NCI-H748 (cell line): ENCODE measurements around the gene NUP153.

Experiments used
- DNase-seq: peaks from one replicate; lab custom pipeline; 2025; ENCODE audit not compliant: unreplicated experiment; lab: John Stamatoyannopoulos, UW

The NUP153 gene

GRCh38 chr6:17663226-17663625, 43.5 kb downstream of the NUP153 start:
- DNase-seq = no peak

- DNase-seq = no peak
These were observed 44.1 kb downstream of the NUP153 start for GRCh38 chr6:17662585-17662984.

DNA sequence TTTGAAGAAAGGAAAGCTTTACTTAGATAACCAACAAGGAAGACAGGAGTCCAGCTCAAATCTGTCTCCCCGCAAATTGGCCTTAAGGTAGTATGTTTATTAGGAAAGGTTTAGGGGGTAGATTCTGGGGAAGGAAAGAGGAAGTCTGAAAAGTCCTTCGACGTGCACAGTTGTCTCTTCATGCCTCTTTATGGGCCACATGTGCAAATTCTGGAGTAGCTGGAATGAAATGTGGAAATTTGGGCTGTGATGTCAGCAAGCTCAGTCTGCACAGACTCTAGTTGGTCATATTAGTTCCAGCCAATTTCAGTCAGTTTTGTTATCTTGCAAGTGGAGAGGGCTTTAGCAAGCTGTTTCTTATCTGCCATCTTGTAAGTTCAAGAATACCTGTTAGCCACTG, 50.1 kb downstream of the NUP153 start:
- no peak for DNase-seq

DNA sequence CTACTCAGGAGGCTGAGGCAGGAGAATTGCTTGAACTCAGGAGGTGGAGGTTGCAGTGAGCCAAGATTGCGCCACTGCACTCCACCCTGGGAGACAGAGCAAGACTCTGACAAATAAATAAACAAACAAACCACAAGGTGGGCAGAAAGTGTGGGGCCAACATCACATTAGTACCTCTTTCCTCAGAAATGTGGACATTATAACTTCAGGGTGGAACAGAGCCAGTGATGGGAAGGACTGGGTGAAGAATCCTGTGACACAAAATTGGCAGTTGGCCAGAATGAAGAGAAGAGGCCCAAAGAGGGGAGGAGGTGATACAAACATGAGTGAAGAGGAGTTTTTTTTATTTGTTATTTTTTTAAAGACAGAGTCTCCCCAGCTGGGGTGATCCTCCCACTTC, 50.6 kb downstream of the NUP153 start:
- peak; percentile 13 for DNase-seq

- DNase-seq = no peak
These were observed 53.4 kb downstream of the NUP153 start for GRCh38 chr6:17653198-17653882.

- no peak for DNase-seq
These were observed 55.9 kb downstream of the NUP153 start for GRCh38 chr6:17650656-17651309.

DNA sequence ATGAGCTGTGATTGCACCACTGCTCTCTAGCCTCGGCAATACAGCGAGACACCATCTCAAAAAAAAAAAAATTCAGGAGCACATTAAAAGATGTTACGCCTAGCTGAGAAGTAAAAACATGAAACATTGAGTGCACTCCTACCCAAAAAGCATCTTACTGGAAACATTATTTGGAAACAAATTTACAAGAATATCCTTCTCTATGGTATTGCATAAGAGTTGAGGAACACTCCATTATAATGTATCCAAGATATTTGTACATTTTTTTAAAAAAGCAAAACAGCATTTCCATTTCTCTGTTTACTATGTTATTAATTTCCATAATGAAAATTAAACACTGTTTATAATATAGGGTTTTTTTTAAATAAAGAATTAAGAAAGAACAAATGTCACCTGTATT, 58.0 kb downstream of the NUP153 start:
- DNase-seq = no peak

GRCh38 chr6:17640477-17640917, 66.2 kb downstream of the NUP153 start:
- DNase-seq = no peak

GRCh38 chr6:17638212-17638715, 68.5 kb downstream of the NUP153 start:
- DNase-seq = no peak

DNA sequence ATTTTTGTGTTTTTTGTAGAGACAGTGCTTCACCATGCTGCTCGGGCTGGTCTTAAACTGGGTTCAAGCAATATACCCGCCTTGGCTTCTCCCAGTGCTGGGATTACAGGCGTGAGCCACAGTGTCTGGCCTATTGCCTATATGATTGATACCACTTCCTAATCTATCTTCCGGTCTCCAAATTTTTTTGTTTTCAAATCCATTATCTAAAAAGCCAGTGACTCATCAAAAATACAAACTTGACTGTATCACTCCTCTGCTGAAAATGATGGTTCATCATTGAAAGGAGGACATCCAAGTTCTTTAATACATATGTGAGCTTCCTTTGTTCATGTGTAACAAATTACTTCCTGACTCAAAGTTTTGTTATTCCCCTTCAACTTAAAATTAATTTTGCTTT, 71.2 kb downstream of the NUP153 start:
- DNase-seq = no peak

DNA sequence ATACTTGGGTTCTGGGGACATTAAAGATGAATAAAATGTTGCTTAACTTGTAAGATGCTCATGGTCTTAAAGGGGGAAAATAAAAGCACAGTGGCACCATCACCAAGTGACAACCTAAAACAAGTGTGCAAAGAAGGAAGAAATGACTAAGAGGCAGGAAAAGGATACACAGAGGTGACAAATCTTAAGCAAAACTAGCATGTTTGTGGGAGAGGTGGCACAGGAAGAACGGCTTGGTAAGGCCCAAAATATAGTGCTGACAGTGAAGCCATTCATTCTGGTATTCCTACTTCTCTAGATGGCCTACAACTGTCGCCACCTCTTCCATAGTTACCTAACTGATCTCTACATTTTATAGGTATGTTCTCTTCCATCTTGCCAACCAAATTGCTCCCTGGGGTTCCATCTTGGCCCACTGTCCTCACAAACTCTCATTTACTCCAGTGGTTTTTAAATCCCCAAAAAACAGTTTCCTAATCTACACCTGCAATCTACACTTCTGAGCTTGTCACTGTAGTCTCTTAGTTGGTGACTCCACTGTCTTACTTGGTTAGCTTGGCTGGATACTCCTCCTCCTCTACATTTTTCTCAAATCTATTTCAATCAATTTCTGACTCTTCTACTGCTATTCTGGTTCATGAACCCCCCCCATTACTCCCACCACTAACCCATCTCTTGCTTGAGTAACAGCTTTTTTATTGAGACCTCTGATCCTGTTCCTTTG, 73.1 kb downstream of the NUP153 start:
- no peak for DNase-seq

DNA sequence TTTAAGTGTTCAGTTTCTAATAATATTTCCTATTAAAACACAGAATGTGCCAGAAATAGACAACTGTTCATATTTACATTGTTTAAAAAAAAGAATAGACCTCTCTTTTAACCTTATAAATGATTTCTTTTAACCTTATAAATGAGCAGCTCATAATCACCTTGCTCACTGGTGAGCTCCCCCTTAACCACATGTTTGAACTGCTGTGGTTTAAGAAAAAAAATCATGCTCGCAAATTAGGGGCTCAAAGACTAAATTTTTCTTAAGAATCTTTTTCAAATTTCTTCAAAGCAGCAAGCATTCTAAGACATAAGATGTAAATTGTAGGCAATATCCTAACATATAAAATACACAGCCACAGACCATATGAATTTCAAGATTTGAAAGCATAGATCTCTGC, 73.8 kb downstream of the NUP153 start:
- DNase-seq = no peak

DNA sequence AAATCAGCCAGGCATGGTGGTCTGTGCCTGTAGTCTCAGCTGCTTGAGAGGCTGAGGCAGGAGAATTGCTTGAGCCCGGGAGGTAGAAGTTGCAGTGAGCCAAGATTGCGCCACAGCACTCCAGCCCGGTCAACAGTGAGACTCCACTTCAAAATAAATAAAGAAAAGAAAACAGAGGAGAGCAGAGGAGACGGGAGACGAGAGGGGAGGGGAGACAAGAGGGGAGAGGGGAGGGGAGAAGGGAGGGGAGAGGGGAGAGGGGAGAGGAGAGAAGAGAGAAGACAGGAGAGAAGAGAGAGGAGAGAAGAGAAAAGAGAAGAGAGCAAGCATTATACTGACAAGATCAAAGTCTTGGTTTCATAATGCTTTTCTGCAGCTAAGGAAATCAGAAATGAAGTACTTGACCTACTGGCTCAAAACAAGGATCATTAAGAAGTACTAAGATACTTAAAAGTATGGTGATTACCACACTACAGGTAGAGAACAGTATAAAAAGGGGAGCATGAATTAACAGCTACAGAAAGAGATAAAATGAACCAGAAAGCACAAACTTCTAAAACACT, 76.1 kb downstream of the NUP153 start:
- DNase-seq = no peak

GRCh38 chr6:17629824-17630510, 76.8 kb downstream of the NUP153 start:
- no peak for DNase-seq

DNA sequence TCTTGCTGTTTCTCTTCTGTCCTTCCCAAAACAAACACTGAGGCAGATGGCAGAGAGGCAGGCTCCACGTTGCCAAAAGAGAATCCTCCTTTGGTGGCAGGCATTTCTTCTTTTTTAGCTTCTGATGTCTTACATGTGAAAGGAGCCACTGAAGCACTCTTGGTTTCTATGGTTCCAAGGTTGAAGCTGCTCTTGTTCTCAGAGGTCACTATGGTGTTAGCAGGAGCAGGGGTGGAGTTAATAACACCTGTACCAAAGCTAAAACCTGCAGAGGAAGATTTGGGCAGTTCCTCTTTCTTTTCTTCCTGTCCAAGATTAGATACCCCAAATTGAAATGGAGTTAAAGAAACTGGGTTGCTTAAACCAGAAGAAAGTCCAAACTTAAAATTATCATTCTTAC, 77.9 kb downstream of the NUP153 start:
- no peak for DNase-seq

GRCh38 chr6:17624396-17624795, 82.3 kb downstream of the NUP153 start:
- DNase-seq = no peak

DNA sequence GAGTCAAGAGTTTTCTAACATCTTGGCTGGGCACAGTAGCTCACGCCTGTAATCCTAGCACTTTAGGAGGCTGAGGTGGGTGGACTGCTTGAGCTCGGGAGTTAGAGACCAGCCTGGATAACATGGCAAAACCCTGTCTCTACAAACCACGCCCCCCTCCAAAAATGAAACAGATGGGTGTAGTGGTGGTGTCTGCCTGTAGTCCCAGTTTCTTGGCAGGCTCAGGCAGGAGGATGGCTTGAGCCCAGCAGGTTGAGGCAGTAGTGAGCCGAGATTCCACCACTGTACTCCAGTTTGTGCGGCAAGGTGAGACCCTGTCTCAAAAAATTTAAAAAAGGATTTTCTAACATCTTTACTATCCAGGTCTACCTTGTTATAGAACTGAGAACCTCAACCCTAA, 84.6 kb downstream of the NUP153 start:
- no peak for DNase-seq

DNA sequence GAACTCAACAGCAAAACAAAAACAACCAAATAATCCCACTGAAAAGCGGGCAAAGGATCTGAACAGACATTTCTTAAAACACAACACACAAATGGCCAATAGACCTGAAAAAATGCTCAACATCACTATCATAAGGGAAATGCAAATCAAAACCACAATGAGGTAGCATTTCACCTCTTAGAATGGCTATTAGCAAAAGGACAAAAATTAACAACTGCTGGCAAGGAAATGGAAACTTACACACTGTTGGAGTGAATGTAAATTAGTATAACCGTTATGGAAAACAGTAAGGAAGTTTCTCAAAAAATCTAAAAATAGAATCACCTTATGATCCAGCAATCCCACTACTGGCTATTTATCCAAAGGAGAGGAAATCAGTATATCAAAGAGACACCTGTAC, 85.7 kb downstream of the NUP153 start:
- DNase-seq = no peak

GRCh38 chr6:17615794-17616193, 90.9 kb downstream of the NUP153 start:
- DNase-seq = no peak

DNA sequence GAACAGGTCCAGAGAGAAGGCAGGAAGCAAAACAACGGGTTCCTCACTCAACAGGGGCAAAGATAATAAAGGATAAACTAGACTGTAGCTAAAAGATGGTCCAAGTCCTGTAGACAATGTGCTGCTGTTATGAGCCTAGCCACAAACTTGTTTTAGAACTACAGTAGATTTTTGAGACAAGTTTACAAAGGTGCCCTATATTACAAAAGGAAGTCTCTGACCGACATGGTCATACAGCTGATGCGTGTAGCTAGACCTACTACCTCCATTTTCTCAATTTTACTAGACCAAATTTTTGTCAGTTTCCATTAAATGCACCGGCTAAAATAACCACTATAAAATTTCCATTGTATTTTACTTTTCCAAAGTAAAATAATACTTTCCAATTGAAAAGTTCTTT, 94.7 kb downstream of the NUP153 start:
- DNase-seq = no peak

DNA sequence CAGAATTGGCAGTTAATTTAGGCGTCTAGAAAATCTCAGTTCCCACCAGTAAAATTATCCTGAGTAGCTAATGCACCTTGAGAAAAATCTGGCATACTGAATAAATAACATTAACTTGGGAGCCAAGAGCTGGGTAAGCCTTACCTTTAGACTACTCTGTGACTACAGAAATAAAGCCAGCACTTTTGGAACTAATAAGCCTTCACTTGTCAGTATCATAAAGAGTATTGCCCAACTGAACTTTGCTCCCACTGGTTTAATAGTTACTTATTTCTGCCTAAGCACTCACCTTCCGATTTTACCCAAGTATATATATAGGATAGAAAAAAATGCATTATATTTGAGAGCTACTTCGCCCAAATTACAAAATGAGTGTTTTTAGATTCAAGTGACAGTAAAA, 95.9 kb downstream of the NUP153 start:
- DNase-seq = no peak
